Peyer's patch (tissue), 4 donors: ENCODE measurements around the gene HAVCR2.

ENCODE experiments used
- CTCF ChIP-seq, 6 experiments: fragments of 450-650 bp in 4 of 6; fragments of 200-600 bp in 2 of 6; sonication (generic) in 1 of 6; IDR thresholded peaks; one replicate each; pipeline ENCODE4 v1.5.1; 2017 to 2019; ENCODE audit warnings: antibody characterized with exemption in 6 of 6, mild to moderate bottlenecking in 3 of 6, moderate library complexity in 1 of 6
- POLR2A ChIP-seq, 2 donors: fragments of 450-650 bp; IDR thresholded peaks; one replicate each; pipeline ENCODE4 v1.5.1; 2017; ENCODE audit warnings: antibody characterized with exemption in 2 of 2, mild to moderate bottlenecking in 2 of 2, moderate library complexity in 2 of 2

GRCh38 chr5:157143127-157143971, 34.5 kb upstream of the HAVCR2 start:
- TF ChIP-seq CTCF (IDR thresholded peaks at IDR 0.05) (no peak), POLR2A (IDR thresholded peaks at IDR 0.05) (no peak)
